Measurements from ENCODE around the gene CYP1B1. TPM values are rescaled to one million over a fixed set of nuclear protein-coding genes. Genes with fewer than 3 reads are reported as not detected.
"Not testable (repeated sequence)": the region's sequence is repeated elsewhere in the genome, so short reads cannot be mapped to it uniquely, and the experiment has no call there.

The CYP1B1 gene
- 0.20 TPM in 1 of 2 replicates, not detected in the other for total RNA-seq

DNA sequence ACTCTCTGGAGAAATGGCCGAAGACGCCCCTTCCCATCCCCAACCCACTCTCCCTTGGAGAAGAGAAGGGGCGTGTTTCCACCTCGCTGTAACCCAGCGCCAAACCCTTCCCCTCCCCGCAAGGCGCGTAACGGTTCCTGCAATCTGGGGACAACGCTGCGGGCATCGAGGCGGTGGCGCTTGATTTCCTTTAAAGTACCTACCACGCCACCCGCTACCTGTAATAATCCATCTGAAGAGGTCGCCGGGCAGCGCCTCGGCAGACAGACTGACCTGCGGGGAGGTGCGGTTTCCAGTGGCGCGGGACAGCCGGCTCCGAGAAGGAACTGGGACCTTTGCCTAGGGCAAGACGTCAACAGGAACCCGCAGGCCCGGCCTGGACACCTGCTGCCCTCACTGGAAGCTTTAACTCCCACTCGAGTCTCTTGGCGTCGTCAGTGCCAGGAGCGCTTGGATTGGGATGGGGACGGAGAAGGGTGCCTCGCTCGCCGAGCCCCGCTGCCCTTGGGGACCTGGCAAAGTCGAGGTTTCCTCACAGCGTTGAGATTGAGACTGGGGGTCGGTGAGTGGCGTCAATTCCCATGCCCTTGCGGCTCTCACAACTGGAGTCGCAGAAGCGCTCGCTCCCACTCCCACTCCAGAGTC is at the start of gene CYP1B1:
TSS of gene CYP1B1 (minus strand) at position 645 of the 645 bp plus-strand sequence. CDS start 763 bp downstream, outside the sequence.
- DNase-seq (ENCODE audit: low read depth in 2 of 2) = peak in 1 of 2 donors; percentile 15

GRCh38 chr2:38125007-38125406 is 49.1 kb upstream of the CYP1B1 start:
- DNase-seq (ENCODE audit: low read depth in 2 of 2) = no peak

GRCh38 chr2:38123911-38124310 is 48.0 kb upstream of the CYP1B1 start:
- no peak for DNase-seq (ENCODE audit: low read depth in 2 of 2)

DNA sequence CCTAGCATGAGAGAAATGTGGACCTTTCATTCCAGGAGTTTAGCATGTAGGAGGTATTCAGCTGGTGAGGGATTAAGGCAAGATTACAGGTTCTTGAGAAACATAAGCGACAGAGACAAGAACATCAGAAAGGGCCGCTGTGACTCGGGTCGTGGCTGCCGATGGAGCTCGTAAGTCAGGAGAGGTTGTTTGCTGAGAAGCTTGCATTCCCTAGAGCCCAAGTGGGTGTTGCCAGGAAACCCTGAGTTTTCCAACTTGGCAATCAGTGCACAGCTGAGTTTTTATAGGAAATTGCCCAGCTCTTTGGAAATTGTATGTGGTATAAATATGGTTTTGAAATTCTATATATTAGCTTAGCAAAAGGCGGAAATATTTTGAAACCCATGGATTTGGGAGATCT is 46.4 kb upstream of the CYP1B1 start:
- peak in 1 of 2 donors; percentile 37 for DNase-seq (ENCODE audit: low read depth in 2 of 2)

DNA sequence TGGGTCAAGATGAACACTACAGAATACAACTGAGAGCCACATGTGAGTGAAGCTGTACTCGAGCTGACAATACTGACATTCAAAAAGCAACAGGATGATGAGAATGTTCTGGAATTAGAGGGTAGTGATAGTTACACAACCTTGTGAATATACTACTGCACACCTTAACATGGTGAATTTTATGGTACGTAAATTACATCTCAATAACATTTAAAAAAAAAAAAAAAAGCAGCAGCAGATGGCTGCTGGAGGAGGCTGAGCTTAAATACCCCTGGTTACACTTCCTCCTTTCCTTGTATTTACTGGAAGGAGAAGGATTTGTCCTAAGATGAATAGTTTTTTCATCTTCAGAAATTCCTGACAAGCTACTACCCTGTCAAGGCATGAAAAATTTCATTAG is 45.5 kb upstream of the CYP1B1 start:
- DNase-seq (ENCODE audit: low read depth in 2 of 2) = no peak

- no peak for DNase-seq (ENCODE audit: low read depth in 2 of 2)
Observed at GRCh38 chr2:38120829-38121228, 44.9 kb upstream of the CYP1B1 start.

GRCh38 chr2:38120264-38120592 is 44.3 kb upstream of the CYP1B1 start:
- no peak for DNase-seq (ENCODE audit: low read depth in 2 of 2)

GRCh38 chr2:38116762-38117161 is 40.8 kb upstream of the CYP1B1 start:
- DNase-seq (ENCODE audit: low read depth in 2 of 2) = peak in 1 of 2 donors; percentile 12

GRCh38 chr2:38115216-38116032 is 39.5 kb upstream of the CYP1B1 start:
- peak; percentile 74 to 77 for DNase-seq (ENCODE audit: low read depth in 2 of 2)

- peak in 1 of 2 donors; percentile 9 for DNase-seq (ENCODE audit: low read depth in 2 of 2)
Observed at GRCh38 chr2:38113981-38114708, 38.2 kb upstream of the CYP1B1 start.

DNA sequence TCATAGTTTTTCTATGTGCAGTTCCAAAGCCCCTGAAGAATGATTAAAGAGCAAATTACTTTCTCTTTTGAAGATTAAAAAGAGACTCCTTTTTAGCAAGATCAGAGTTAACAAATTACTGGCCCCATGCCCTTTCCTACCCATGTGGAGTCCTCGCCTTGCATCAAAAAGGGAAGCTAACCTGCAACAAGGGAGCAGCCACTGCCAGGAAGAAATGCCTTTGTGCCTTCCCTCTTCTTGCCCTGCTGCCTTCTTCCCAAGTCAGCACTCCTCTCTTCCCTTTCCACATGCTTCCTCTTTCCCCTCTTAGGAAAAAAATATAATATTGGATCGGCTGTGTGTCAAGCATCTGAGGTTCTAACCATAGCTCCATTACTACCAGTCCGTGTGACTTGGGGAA is 37.1 kb upstream of the CYP1B1 start:
- peak in 1 of 2 donors; percentile 21 for DNase-seq (ENCODE audit: low read depth in 2 of 2)

- DNase-seq (ENCODE audit: low read depth in 2 of 2) = not testable (repeated sequence)
Observed at GRCh38 chr2:38111350-38111749, 35.4 kb upstream of the CYP1B1 start.

DNA sequence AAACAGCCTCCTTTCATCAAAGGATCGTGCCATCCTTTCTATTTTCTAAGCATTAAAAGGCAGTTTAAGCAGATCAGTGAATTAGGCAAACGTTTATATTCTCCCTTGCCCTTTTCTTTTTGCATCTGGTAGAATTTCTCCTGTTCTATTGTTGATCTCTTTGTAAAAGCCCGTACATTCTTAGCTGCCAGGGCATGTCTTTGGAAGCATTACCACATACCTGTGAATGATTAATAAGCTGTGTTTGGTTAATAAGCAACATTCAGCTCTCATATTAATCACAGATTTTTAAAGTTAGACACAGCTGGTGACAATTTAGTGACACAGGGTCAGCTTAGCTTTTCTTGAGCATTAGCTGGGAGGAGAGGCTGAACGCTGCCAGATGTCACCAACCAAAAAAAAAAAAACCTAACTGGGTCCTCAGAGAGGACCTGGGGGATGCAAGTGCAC is 33.8 kb upstream of the CYP1B1 start:
- DNase-seq (ENCODE audit: low read depth in 2 of 2) = no peak

- DNase-seq (ENCODE audit: low read depth in 2 of 2) = no peak
Observed at GRCh38 chr2:38108907-38109731, 33.2 kb upstream of the CYP1B1 start.

- DNase-seq (ENCODE audit: low read depth in 2 of 2) = no peak
Observed at GRCh38 chr2:38107738-38108410, 31.9 kb upstream of the CYP1B1 start.

DNA sequence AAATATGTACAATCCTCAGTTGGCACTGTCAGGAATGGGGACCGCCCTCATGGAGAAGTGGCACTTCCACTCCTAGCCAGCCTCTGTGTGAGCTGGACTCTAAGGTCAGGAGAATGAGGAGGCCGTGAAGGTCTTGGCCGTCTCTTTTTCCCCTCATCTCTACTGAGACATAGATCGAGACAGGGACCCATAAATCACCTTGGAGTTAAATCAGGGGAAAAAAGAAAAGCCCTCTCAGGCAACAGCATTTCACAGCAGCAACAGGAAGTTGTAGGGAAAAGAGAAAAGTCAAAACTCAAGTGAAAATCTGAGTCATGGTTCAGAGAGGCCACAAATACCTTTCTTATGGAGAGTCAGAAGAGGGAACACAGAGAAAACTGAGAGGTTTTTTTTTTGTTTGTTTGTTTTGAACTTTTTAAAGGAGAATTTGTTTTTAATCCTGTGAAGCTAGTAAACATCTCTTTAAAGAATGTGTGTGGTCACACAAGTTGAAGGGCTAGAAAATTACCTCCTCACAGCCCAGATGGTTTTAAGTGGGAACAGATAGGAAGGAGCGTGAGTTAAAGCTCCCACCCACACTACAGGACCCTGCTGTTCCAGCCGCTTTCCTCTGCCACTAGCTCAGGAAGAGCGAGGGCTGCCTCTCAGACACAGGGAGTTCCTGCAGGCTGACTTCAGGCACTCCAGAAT is 30.6 kb upstream of the CYP1B1 start:
- peak in 1 of 2 donors; percentile 70 for DNase-seq (ENCODE audit: low read depth in 2 of 2)

DNA sequence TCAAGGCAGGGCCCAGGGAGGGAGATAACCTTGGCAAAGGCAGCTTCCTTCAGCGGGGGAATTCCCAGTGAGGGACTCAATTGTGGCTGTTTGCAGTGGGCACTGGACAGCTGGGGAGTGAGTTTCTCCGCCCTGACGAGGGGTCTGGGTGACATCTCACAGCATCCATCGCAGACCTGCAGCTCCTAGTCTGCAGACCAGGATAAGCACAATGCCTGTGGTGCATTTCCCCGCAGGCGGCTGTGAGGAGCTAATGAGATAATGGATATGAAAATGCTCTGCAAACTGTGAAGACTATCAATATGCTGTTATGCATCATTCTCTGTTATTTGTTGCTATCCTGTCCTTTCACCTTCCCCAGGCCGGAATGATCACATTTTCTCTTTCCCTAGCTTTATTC is 30.0 kb upstream of the CYP1B1 start:
- DNase-seq (ENCODE audit: low read depth in 2 of 2) = no peak

DNA sequence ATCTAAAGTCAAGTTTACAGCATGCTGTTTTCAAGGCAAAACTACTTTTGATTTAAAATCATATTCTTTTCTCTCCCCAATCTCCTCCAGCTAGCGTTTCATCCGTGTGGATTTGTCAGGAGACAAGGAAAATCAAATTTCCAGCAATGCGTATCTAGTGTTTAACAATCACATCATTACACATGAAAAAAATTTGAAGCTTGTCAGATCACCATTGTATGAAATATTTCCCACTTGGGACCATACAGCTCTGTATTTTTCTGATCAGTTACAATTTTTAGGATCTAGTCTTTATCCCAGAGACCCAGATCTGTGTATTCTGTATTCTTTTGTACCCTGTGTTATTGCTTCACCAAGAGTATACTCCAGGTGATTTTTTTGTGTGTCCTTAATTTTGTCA is 28.6 kb upstream of the CYP1B1 start:
- DNase-seq (ENCODE audit: low read depth in 2 of 2) = no peak

DNA sequence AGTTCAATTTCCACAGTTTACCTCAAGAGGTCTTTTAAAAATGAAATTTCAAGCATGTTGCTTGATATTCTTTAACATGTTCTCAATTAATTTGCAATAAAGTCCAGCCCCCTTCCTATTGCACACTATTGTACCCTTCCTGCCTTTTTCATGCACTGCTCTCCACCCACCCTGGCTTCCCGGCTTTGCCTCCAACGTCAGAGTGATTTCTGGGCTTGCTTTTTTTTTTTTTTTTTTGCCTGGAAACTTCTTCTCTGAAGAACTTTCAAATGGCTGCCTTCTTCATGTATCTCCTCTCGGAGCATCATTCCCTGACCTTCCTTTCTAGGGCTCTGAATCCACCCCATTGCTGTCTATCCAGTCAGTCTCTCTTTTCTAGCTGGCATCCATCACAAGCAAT is 24.4 kb upstream of the CYP1B1 start:
- no peak for DNase-seq (ENCODE audit: low read depth in 2 of 2)

All from lung microvascular endothelial cell (primary cell).